ENCODE measurements around the gene SELENOO.

SELENOO gene

GRCh38 chr22:50257041-50257440, 56.2 kb downstream of the SELENOO start:
- DNase-seq = no peak

- DNase-seq = no peak
These were observed 56.9 kb downstream of the SELENOO start for GRCh38 chr22:50257451-50258360.

- no peak for DNase-seq
These were observed 57.8 kb downstream of the SELENOO start for GRCh38 chr22:50258361-50259292.

GRCh38 chr22:50259302-50259701, 58.5 kb downstream of the SELENOO start:
- no peak for DNase-seq

- DNase-seq = no peak
These were observed 59.6 kb downstream of the SELENOO start for GRCh38 chr22:50260434-50260800.

GRCh38 chr22:50260801-50261614, 60.2 kb downstream of the SELENOO start:
- DNase-seq = no peak

GRCh38 chr22:50261615-50262459, 61.0 kb downstream of the SELENOO start, which contains the start of gene MAPK12:
Gene MAPK12 (minus strand): TSS chr22:50261683. CDS start chr22:50261509, 174 bp downstream.
- no peak for DNase-seq

- DNase-seq = no peak
These were observed 61.7 kb downstream of the SELENOO start for GRCh38 chr22:50262460-50262911.

GRCh38 chr22:50262973-50263617, 62.3 kb downstream of the SELENOO start:
- no peak for DNase-seq

GRCh38 chr22:50264104-50264745, 63.4 kb downstream of the SELENOO start:
- DNase-seq = no peak

- no peak for DNase-seq
These were observed 64.3 kb downstream of the SELENOO start for GRCh38 chr22:50264946-50265669.

GRCh38 chr22:50266994-50267393, 66.2 kb downstream of the SELENOO start:
- DNase-seq = no peak

All from CD4-positive, alpha-beta T cell treated with Interleukin-4 for 1 hour (primary cell).